MM.1S (cell line): ENCODE measurements around the gene TMED7.

Experiments used
- EZH2 ChIP-seq: fragments of 300-600 bp; sonication (generic); optimal IDR thresholded peaks from 2 replicates; pipeline ENCODE3; 2017; ENCODE audit warnings: low read depth, mild to moderate bottlenecking, antibody characterized with exemption, low read length, mixed read lengths
- EZH2phosphoT487 ChIP-seq: fragments of 300-600 bp; sonication (generic); IDR thresholded peaks from 2 replicates; pipeline ENCODE4 v1.6.1; 2018; ENCODE audit warnings: antibody characterized with exemption, low read length
- TF ChIP-seq, protein P1 (sequence below): fragments of 300-600 bp; sonication (generic); IDR thresholded peaks from 2 replicates; pipeline ENCODE4 v1.5.1; 2016; ENCODE audit warnings: antibody characterized with exemption, low read length, mixed read lengths

- TF ChIP-seq, protein P1, sequence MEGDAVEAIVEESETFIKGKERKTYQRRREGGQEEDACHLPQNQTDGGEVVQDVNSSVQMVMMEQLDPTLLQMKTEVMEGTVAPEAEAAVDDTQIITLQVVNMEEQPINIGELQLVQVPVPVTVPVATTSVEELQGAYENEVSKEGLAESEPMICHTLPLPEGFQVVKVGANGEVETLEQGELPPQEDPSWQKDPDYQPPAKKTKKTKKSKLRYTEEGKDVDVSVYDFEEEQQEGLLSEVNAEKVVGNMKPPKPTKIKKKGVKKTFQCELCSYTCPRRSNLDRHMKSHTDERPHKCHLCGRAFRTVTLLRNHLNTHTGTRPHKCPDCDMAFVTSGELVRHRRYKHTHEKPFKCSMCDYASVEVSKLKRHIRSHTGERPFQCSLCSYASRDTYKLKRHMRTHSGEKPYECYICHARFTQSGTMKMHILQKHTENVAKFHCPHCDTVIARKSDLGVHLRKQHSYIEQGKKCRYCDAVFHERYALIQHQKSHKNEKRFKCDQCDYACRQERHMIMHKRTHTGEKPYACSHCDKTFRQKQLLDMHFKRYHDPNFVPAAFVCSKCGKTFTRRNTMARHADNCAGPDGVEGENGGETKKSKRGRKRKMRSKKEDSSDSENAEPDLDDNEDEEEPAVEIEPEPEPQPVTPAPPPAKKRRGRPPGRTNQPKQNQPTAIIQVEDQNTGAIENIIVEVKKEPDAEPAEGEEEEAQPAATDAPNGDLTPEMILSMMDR: no peak
- TF ChIP-seq EZH2 (no peak), EZH2phosphoT487 (no peak)
Measured at GRCh38 chr5:115578657-115579056, 47.2 kb downstream of the TMED7 start.
